GM12892 (cell line): ENCODE data around the gene JAG2.

Experiments used
- POLR2A ChIP-seq: IDR thresholded peaks from 2 replicates; pipeline ENCODE4 v1.6.1; 2011; ENCODE audit warnings: low read depth, low read length, control low read depth
- POLR2AphosphoS5 ChIP-seq: IDR thresholded peaks from 2 replicates; pipeline ENCODE4 v1.6.1; 2011; ENCODE audit warnings: low read depth, low read length, control low read depth
- TAF1 ChIP-seq: IDR thresholded peaks from 2 replicates; pipeline ENCODE4 v1.6.1; 2011; ENCODE audit warnings: low read depth, mild to moderate bottlenecking, control low read depth, low read length, borderline replicate concordance

DNA sequence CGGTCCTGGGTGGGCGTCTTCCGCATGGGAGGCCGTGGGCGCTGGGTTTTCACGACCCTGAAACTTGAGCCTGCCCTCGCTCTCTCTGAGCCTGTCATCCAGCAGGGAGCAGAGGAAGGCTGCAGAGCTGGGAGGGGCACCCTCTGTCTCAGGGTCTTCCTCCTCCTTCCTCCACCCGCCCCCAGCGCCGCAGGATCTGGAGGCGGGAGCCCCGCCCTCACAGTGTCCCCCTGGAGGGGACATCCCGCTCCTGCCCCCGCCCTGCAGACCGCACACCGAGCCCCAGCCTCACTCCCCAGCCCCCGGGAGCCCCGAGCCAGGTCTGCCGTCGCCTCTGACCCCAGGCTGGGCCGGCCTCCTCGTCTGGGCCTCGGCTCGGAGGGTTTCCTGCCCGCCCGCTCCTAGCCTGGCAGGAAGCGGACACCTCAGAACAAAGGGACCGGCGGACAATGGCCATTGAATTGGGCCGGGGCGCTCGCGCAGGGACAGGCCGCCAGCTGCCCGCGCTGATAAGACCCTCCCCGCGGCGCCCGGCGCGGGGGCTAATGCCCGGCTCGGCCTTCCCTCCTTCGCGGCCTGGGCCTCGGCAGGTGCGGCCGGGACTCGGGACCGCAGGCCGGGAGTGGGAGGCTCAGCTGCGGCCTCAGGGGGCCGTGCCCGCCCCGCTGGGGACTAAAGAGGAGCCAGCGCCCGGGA is 27.8 kb upstream of the JAG2 start:
- TF ChIP-seq TAF1 (no peak), POLR2AphosphoS5 (no peak), POLR2A (no peak)
